Stimulated activated CD8-positive, alpha-beta memory T cell treated with anti-CD3 and anti-CD28 coated beads, Interleukin-7, amount 100 ng/mL, for 4 hours (primary cell): ENCODE measurements around the gene LCN2.
A peak's percentile ranks its signal among the peaks of the same experiment; 100 is the strongest.

Experiments
- DNase-seq, 2 donors: peaks; one replicate each; pipeline ENCODE4 v3.0.0-alpha.2; 2020; ENCODE audit warnings: low read depth in 2 of 2

Gene LCN2

GRCh38 chr9:128114326-128115186 is 34.7 kb upstream of the LCN2 start:
- no peak for DNase-seq

- DNase-seq: no peak
Observed at GRCh38 chr9:128115187-128116103, 33.8 kb upstream of the LCN2 start.

GRCh38 chr9:128116104-128117083 is 32.9 kb upstream of the LCN2 start:
- DNase-seq: no peak

- peak; percentile 86 to 88 for DNase-seq
Observed at GRCh38 chr9:128117613-128118471, 31.4 kb upstream of the LCN2 start.

- no peak for DNase-seq
Observed at GRCh38 chr9:128118472-128118857, 30.8 kb upstream of the LCN2 start.

GRCh38 chr9:128118971-128119665 is 30.1 kb upstream of the LCN2 start:
- DNase-seq: no peak

- no peak for DNase-seq
Observed at GRCh38 chr9:128120061-128120740, 29.1 kb upstream of the LCN2 start.

- DNase-seq: no peak
Observed at GRCh38 chr9:128120741-128121465, 28.4 kb upstream of the LCN2 start.

GRCh38 chr9:128121466-128121810 is 27.8 kb upstream of the LCN2 start:
- no peak for DNase-seq

- DNase-seq: no peak
Observed at GRCh38 chr9:128121924-128122808, 27.1 kb upstream of the LCN2 start.

- DNase-seq: no peak
Observed at GRCh38 chr9:128122809-128123175, 26.5 kb upstream of the LCN2 start.

- no peak for DNase-seq
Observed at GRCh38 chr9:128123451-128124080, 25.7 kb upstream of the LCN2 start.

- DNase-seq: no peak
Observed at GRCh38 chr9:128124451-128124850, 24.8 kb upstream of the LCN2 start.

- peak in 1 of 2 donors; percentile 21 for DNase-seq
Observed at GRCh38 chr9:128124873-128125579, 24.2 kb upstream of the LCN2 start.

GRCh38 chr9:128125580-128126354 is 23.5 kb upstream of the LCN2 start:
- no peak for DNase-seq

- peak; percentile 61 to 84 for DNase-seq
Observed at GRCh38 chr9:128127568-128127989, 21.7 kb upstream of the LCN2 start, which contains the start of gene PTGES2. TSS of gene PTGES2 (minus strand) at chr9:128127729. CDS start at chr9:128127717, 12 bp downstream.
